Sigmoid colon (tissue), 7 donors: ENCODE data around the gene CFAP410. TPM values are rescaled to one million over a fixed set of nuclear protein-coding genes. Genes with fewer than 3 reads are reported as not detected.

Source experiments
- DNase-seq: peaks from one replicate; pipeline ENCODE4 v3.0.0-alpha.2; 2019
- H3K27ac ChIP-seq, 4 donors: fragments of 200-600 bp; sonication (generic); one replicate each; pipeline ENCODE4 v1.5.1; 2016 to 2019; ENCODE audit warnings: mild to moderate bottlenecking in 1 of 4
- H3K27me3 ChIP-seq, 3 donors: fragments of 200-600 bp; sonication (generic); one replicate each; pipeline ENCODE4 v1.5.1; 2019; ENCODE audit warnings: mild to moderate bottlenecking in 1 of 3
- H3K36me3 ChIP-seq, 4 donors: fragments of 200-600 bp; sonication (generic); one replicate each; pipeline ENCODE4 v1.5.1; 2016 to 2019
- H3K4me1 ChIP-seq, 4 donors: fragments of 200-600 bp; sonication (generic); one replicate each; pipeline ENCODE4 v1.5.1; 2017 to 2019
- H3K4me3 ChIP-seq, 4 donors: fragments of 200-600 bp; sonication (generic); one replicate each; pipeline ENCODE4 v1.5.1; 2017 to 2019; ENCODE audit warnings: mild to moderate bottlenecking in 2 of 4, moderate library complexity in 1 of 4
- H3K9me3 ChIP-seq, 4 donors: fragments of 200-600 bp in 3 of 4; sonication (generic) in 3 of 4; one replicate each; pipeline versions ENCODE4 v1.5.1 to v1.6.1; 2013 to 2019
- CTCF ChIP-seq, 4 experiments: fragments of 450-650 bp in 3 of 4; fragments of 200-600 bp in 1 of 4; IDR thresholded peaks; one replicate each; pipeline ENCODE4 v1.5.1; 2016 to 2019; ENCODE audit warnings: antibody characterized with exemption in 4 of 4, mild to moderate bottlenecking in 3 of 4, moderate library complexity in 2 of 4
- EP300 ChIP-seq, 4 donors: sonication (generic); formaldehyde crosslinking; IDR thresholded peaks; one replicate each; pipeline ENCODE4 v1.6.1; 2017; ENCODE audit warnings: antibody characterized with exemption in 4 of 4
- POLR2A ChIP-seq, 2 donors: fragments of 450-650 bp; IDR thresholded peaks; one replicate each; pipeline ENCODE4 v1.6.1; 2016; ENCODE audit warnings: antibody characterized with exemption in 2 of 2, mild to moderate bottlenecking in 2 of 2, moderate library complexity in 2 of 2
- POLR2AphosphoS5 ChIP-seq, 4 donors: sonication (generic); formaldehyde crosslinking; IDR thresholded peaks; one replicate each; pipeline ENCODE4 v1.6.1; 2017; ENCODE audit warnings: antibody characterized with exemption in 4 of 4
- WGBS, 2 donors: extraction: QIAGEN DNeasy Blood & Tissue Kit; methylation state at CpG; one replicate each; pipeline ENCODE4 v1.1.7; 2013; 5-methylcytosine and 5-hydroxymethylcytosine counted together
- intact Hi-C: fragments of 100-400 bp; cut with DNase I; formaldehyde crosslinking; loops from one replicate; pipeline ENCODE4 v1.15.1; 2023
- polyA plus RNA-seq, 3 donors: library from polyadenylated mRNA; stranded (reverse); fragments of 200-250 nt; gene quantifications; one replicate each; pipeline ENCODE4 v1.2.3, GENCODE V29; 2013
- total RNA-seq, 4 donors: library from RNA; depleted of rRNA; stranded (reverse); fragments of >200 nt; gene quantifications; one replicate each; pipeline ENCODE4 v1.1.0, GENCODE V29; 2016
- donor health status: healthy with polysubstance abuse.
- donor health status: Bipolar disorder and iron deficiency.
- donor health status: healthy.

Gene CFAP410
- total and polyA plus RNA-seq, 7 donors, result 12.7 to 31.7 (median 28.2) TPM

- Histone ChIP-seq H3K4me1 (peaks cover 0 to 9% (median 7%) of the 10 kb centered on the region in 4 donors), H3K4me3 (no peak overlapping the region), H3K9me3 (no peaks in the 10 kb centered on the region), H3K27ac (no peak overlapping the region), H3K27me3 (peaks cover 6 to 47% (median 11%) of the 10 kb centered on the region in 3 donors), H3K36me3 (no peaks in the 10 kb centered on the region)
- 72 to 89% methylated on average over 37 of the region's 37 CpGs for WGBS, 2 donors
- TF ChIP-seq POLR2AphosphoS5 (IDR thresholded peaks at IDR 0.05) (no peak), CTCF (IDR thresholded peaks at IDR 0.05) (no peak), EP300 (IDR thresholded peaks at IDR 0.05) (no peak), POLR2A (IDR thresholded peaks at IDR 0.05) (no peak)
- intact Hi-C loops, result no loop called here
- DNase-seq, result peak; percentile 52
Observed at GRCh38 chr21:44370786-44371410, 31.7 kb upstream of the CFAP410 start.

GRCh38 chr21:44370027-44370735, 31.0 kb upstream of the CFAP410 start:
- H3K9me3 ChIP-seq, result no peaks in the 10 kb centered on the region
- no peaks in the 10 kb centered on the region for H3K36me3 ChIP-seq
- peaks cover 0 to 9% (median 7%) of the 10 kb centered on the region in 4 donors for H3K4me1 ChIP-seq
- peak; percentile 62 for DNase-seq
- no peak overlapping the region for H3K4me3 ChIP-seq
- 13 to 50% methylated on average over 29 of the region's 29 CpGs for WGBS, 2 donors
- H3K27ac ChIP-seq, result no peak overlapping the region
- TF ChIP-seq POLR2AphosphoS5 (IDR thresholded peaks at IDR 0.05), result no peak
- TF ChIP-seq POLR2A (IDR thresholded peaks at IDR 0.05), result no peak
- intact Hi-C loops, result no loop called here
- peaks cover 6 to 39% (median 11%) of the 10 kb centered on the region in 3 donors for H3K27me3 ChIP-seq

GRCh38 chr21:44368711-44369446, 29.7 kb upstream of the CFAP410 start:
- TF ChIP-seq POLR2A (IDR thresholded peaks at IDR 0.05) (no peak), POLR2AphosphoS5 (IDR thresholded peaks at IDR 0.05) (no peak), CTCF (IDR thresholded peaks at IDR 0.05) (no peak), EP300 (IDR thresholded peaks at IDR 0.05) (no peak)
- Histone ChIP-seq H3K27me3 (peaks cover 6 to 37% (median 11%) of the 10 kb centered on the region in 3 donors), H3K9me3 (no peaks in the 10 kb centered on the region), H3K4me3 (no peak overlapping the region), H3K4me1 (peaks cover 0 to 9% (median 7%) of the 10 kb centered on the region in 4 donors), H3K27ac (no peak overlapping the region), H3K36me3 (no peaks in the 10 kb centered on the region)
- intact Hi-C loops, result no loop called here
- peak; percentile 62 for DNase-seq
- 22 to 52% methylated on average over 35 of the region's 35 CpGs for WGBS, 2 donors

- intact Hi-C loops, result no loop called here
- TF ChIP-seq POLR2A (IDR thresholded peaks at IDR 0.05) (no peak), CTCF (IDR thresholded peaks at IDR 0.05) (no peak), POLR2AphosphoS5 (IDR thresholded peaks at IDR 0.05) (no peak), EP300 (IDR thresholded peaks at IDR 0.05) (no peak)
- 88 to 92% methylated on average over 28 of the region's 28 CpGs for WGBS, 2 donors
Observed at GRCh38 chr21:44366586-44367211, 27.5 kb upstream of the CFAP410 start.

More at GRCh38 chr21:44366586-44367211, 27.5 kb upstream of the CFAP410 start:
- DNase-seq, result peak; percentile 50
- Histone ChIP-seq H3K9me3 (peaks cover 0 to 2% (median 0%) of the 10 kb centered on the region in 4 donors), H3K27ac (no peak overlapping the region), H3K36me3 (no peaks in the 10 kb centered on the region), H3K4me1 (peaks cover 0 to 9% (median 7%) of the 10 kb centered on the region in 4 donors), H3K4me3 (no peak overlapping the region), H3K27me3 (peaks cover 6 to 37% (median 11%) of the 10 kb centered on the region in 3 donors)
